ENCODE results near the gene DHRS13.

DHRS13 gene, protein sequence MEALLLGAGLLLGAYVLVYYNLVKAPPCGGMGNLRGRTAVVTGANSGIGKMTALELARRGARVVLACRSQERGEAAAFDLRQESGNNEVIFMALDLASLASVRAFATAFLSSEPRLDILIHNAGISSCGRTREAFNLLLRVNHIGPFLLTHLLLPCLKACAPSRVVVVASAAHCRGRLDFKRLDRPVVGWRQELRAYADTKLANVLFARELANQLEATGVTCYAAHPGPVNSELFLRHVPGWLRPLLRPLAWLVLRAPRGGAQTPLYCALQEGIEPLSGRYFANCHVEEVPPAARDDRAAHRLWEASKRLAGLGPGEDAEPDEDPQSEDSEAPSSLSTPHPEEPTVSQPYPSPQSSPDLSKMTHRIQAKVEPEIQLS

DNA sequence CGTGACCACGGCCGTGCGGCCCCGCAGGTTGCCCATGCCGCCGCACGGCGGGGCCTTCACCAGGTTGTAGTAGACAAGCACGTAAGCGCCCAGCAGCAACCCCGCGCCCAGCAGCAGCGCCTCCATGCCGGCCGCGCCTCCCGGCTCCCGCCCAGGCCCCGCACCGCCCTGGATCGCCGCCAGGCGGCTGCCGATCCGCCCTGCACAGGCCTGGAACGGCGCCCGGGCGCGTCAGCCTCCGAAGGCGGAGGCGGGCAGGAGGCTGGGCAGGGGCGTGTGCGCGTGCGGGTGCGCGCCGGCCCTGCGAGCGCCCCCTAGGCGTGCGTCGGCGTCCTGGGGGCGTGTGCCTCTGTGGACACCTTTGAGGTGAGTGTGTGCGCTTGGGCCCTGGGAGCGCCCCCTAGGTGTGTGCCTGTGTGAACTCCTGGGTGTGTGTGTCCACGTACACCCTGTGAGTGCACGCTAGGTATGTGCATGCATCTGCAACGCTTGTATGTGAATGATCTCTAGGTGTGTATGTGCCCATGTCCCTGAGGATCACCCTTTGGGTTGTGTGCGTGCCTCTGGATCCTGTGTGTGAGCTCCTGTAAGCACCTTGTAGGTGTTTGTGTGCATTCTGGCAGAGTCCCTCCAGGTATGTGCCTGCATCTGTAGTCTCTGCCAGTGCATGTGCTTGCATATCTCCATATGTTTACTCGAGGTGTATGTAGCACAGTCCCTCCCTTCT is at the start of gene DHRS13:
TSS of gene DHRS13 (minus strand) at position 261 of the 727 bp plus-strand sequence. CDS start at position 126, 135 bp downstream.
- in situ Hi-C loops (cut with MboI; ENCODE audit: low sequenced_read_pairs) = no loop called here

DNA sequence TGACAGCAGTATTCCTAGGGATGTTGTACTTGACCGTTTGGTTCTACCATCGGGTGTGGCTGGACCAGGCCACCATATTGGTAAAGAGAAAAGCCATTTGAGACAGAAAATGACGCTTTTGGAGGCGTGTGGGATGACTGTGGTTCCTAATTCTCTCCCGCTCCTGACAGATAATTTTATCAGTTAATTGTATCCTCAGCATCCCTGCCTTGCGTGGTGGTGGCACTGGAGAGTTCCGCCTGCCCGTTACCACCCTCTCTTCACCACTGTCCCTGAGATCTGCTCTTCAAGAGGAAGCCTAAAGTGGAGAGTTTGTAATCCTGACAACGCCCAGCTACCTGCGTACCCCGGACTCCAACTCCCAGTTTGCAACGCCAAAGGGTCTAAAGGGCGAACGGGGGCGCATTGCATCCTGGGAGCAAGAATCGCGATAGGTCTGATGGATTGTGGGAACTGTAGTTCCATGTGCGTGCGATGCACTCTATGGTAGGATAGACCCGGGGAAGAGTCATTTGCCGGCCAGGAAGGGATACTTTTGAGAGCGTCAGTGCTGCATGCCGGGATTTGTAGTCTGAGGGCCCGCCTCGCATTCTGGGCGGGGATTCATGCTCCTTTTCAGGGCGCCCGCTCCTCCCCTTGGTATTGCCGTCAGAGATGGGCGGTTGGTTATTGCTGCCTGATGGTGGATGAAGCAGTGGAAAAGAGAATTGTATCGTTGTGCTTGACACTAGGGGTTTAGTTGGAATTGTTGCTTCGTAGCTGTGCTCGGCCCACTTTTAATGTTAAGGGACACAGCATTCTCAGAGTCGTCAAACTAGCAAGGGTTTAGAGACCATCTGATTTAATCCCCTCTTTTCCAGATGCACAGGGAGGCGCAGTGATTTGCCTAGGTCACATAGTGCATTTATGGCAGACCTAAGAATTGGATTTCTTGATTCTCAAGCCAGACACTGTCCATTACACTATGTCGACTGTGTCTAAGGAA is 49.4 kb upstream of the DHRS13 start:
- in situ Hi-C loops (cut with MboI; ENCODE audit: low sequenced_read_pairs) = no loop called here

DNA sequence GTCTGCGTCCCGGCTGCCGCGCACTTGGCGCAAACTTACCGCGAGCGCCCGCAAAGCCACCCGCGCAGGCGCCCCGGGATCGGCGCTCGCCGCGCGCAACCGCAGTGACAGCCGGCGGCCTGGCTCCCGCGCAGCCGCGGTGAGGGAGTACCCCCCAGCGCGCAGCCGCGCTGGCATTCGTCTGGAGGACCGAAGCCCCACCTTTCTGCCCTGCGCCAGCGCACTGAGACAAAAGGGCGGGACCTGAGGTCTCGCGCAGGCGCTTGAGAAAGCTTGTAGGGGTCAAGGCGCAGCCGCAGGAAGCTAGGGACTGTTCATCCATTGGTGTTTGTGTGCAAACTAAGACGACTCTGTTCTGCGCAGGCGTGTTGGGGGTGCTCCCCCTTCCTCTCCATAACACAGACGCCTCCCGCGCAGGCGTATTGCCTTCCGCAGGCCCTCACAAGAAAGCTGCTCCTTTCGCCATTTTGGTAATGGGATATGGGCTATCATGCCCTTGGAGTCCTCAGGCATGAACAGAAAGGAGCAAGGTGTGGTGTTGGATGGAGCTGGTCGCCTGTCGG is 48.6 kb upstream of the DHRS13 start, which contains the start of gene PHF12:
TSS of gene PHF12 (minus strand) at position 91 of the 563 bp plus-strand sequence. CDS start 558 bp downstream, outside the sequence.
- in situ Hi-C loops (cut with MboI; ENCODE audit: low sequenced_read_pairs) = no loop called here

DNA sequence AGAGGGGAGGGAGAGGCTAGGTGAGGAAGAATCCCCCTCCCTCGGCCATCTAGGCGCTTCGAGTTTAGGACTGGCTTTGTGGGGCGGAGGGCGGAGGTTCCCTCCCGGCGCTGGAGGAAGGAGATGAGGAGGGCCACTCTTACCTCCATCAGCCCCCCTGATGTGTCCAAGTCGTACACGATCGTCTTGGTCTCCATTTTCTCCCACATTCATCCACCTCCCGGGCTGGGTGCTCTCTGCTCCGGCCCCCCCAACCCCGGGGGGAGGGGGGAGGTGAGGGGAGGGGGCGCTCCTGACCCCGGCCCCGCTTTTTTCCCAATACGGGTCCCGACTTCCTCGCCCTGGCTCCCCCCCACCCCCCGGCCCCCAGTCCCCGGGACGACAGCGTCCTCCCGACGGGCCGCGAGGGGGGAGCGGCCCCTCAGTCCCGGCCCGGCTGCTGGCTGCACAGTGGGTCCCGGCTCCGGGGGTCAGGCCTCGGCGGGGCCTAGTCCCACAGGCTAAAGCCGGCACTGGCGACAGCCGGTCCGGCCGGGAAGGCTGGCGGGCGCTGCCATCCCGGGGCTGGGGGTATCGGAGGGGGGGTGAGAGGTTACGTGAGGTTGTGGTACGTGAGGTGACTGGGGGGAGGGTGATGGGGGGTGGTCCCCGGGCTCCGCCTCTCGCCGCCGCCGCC is 48.0 kb upstream of the DHRS13 start:
- in situ Hi-C loops (cut with MboI; ENCODE audit: low sequenced_read_pairs) = no loop called here

DNA sequence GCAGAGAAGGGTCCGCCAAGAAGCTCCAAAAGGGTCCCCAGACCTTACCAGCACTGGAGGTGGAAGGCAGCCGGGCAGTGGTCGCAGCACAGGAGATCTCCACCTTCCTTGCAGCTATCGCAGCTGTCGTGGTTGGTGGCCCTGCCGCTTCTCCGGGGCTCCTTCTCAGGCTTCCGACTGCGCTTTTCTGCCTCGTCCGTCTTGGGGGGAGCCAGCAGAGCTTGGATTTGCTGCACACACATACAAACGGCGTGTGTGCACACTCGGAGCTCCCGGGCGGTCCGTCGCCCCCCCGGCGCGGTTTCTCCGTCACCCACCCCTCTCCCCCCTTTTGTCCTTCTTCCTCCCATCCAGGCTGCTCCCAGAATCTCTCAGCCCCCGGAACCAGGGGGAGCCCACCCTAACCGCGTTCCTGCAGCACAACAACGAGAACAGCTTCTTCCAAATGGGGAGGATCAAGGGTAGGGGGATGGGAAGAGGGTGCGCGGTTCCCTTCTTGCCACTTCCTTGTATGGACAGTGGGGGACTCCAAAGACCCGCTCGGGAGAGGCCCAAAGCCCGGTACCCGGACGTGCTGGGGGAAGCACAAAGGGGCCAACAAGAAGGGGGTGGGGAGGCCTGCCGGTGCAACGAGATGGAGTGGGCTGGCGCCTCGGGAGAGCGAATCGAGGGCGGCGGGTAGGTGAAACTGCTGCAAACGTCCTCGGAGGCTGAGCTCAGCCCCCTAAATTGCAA is 47.3 kb upstream of the DHRS13 start:
- in situ Hi-C loops (cut with MboI; ENCODE audit: low sequenced_read_pairs) = no loop called here

DNA sequence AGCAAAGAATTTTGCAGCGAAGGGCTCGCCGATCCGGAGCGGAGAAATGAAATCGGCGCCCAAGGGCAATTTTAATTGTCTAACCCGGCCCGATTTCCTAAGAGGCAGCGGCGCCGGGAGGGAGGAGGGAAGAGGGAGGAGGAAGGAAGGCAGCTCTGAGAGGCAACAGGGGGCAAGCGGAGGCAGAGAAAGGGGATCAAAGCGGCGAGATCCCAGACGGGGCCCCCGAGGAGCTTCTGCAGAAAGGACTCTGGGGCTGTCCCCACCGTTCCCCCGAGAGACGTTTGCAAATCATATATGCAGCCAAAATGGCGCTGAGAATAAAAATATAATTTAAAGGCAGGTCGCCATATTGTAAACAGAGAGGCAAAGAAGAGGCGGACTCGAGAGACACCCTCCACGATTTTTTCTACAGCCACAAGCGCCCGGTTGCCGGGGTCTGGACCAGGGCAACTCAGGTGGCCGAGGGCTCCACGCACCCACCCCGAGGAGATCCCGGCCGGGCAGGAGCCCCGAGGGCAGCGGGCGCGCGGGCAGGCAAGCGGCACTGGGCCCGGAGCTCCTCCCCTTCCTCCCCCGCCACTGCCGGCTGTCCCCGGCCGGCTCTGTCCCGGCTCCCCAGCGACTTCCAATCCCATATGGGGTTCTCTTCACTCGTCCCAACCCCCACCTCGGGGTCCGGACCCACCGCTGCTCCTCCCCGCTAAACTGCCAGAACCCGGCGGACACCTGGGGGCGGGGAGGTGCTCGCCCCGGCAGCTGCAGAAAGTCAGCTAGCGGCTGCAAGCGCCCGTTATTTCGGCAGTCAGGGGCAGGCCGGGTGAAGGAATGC is 46.5 kb upstream of the DHRS13 start:
- in situ Hi-C loops (cut with MboI; ENCODE audit: low sequenced_read_pairs) = no loop called here

DNA sequence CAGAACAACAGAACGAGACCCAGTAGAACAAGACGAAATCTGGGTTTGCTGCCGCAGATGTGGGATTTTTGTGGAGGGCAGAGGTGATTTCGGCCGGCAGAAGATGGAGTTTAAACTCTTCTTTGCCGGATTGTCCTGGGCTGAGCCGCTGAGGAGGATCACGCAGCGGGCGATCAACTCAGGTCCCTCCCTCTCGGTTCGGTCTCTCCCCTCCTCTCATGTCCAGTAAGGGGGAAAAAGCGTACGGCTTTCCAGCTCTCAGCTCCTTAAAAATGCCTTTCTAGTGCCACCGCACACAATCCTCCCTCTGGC is 46.0 kb upstream of the DHRS13 start:
- in situ Hi-C loops (cut with MboI; ENCODE audit: low sequenced_read_pairs) = no loop called here

DNA sequence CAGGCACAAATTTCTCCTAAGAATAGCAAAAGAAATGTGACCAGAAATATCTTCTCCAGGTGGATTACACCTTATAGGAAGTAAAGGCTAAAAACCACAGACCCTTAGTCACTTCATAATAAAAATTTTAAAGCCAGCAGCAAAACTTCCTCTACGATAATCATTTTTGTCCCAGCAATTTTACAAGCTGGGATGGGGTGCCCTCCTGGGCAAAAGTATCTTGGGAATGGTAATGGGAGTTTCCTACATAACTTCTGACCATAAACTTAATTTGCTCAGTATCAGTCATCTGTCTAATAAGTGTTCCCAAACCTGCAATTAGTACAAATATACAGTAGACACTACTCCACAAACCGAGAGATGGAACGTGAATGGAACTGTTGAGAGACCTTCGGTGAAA is 45.5 kb upstream of the DHRS13 start:
- in situ Hi-C loops (cut with MboI; ENCODE audit: low sequenced_read_pairs) = no loop called here

DNA sequence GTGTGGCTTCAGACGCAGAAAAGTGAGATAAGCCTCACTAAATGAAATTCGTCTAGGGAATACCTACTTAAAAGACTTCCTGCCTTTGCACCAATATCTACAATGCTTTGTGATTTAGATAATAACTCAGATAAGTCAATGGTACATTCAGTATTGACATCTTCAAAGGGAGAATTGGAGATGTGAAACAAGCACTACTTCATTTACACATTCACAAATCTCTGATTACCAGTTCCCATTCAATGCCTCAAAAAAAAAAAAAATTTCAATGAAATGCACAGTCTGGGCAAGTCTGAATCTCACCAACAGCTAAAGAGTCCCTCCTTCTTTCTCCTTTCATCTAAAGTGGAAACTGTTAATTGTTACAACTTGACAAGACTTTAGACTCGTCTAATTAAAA is 44.8 kb upstream of the DHRS13 start:
- in situ Hi-C loops (cut with MboI; ENCODE audit: low sequenced_read_pairs) = no loop called here

DNA sequence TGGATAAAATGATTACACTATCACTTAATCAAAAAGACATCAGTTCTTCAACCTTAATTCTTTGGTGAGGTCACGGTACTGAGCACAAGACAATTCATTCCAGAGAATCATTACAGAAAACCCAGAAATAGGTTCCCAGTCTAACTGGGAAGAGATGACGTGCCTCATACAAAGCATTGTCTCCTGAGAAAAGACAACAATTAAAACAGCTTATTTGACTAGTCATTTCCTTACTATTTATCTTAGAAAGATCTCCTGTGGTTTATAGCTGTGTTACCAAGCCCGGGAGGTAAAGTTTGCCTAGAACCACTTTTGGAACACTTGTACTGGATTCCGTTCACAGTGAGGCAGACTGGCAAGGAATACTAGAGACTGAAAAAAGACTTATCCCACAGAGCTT is 43.4 kb upstream of the DHRS13 start:
- in situ Hi-C loops (cut with MboI; ENCODE audit: low sequenced_read_pairs) = no loop called here

DNA sequence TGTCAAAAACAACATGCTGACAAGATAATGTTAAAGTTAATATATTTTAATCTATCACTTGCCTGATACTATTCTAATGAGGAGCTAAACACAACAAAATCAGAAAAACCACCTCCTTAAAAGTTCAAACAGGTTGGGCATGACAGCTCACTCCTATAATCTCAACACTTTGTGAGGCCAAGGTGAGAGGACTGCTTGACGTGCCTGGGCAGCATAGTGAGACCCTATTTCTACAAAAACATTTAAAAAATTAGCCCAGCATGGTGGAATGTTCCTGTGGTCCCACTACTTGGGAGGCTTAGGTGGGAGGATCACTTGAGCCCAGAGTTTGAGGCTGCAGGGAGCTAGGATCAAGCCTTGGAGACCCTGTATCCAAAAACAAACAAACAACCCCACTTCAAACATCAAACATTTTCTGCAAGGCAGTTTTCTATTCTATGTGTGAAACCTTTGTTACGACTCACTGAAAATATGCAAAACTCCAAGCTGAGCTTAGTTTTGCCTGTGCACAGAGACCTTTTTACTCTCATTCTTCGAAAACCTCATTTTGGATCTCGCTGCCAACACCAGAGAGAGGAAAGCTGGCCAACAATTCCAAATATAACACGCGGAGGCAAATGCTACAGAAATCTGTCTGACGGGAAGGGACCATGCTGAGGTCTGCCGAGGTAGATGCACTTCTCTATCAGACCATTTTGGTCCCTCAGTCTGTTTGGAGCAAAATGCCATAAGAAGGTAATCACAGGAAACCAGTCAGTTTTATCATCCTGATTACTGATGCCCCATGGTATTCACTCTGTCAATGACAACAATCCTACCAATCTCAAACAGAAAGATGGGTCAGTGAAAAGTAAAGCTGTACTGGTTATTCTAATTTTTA is 42.2 kb upstream of the DHRS13 start:
- in situ Hi-C loops (cut with MboI; ENCODE audit: low sequenced_read_pairs) = no loop called here

DNA sequence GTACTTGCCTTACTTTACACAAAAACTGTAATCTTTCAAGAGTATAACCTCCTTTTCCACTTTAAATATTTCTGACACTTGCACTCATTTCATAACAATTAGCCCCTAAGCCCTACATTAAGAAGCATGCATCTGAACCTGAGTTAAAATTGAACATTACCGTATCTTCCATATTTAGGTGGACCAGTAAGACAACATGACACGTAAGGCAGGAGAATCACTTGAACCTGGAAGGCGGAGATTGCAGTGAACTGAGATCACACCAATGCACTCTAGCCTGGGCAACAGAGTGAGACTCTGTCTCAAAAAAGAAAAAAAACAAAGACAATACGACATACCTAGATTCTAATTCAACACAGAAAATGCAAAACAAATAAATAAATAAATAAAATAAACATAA is 41.5 kb upstream of the DHRS13 start:
- in situ Hi-C loops (cut with MboI; ENCODE audit: low sequenced_read_pairs) = no loop called here

DNA sequence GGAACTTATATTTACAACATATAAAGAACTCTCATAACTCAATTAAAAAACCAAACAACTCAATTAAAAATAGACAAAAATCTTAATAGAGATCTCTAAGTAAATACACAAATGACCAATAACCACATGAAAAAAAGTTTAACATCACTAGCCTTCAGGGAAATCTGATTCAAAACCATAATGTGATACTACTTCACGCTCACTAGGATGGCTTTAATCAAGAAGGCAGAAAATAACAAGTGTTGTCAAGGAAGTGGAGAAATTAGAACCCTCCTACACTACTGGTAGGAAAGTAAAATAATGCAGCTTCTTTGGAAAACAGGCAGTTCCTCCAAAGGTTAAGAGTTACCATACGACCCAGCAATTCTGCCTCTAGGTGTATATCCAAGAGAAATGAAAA is 40.0 kb upstream of the DHRS13 start:
- in situ Hi-C loops (cut with MboI; ENCODE audit: low sequenced_read_pairs) = no loop called here

DNA sequence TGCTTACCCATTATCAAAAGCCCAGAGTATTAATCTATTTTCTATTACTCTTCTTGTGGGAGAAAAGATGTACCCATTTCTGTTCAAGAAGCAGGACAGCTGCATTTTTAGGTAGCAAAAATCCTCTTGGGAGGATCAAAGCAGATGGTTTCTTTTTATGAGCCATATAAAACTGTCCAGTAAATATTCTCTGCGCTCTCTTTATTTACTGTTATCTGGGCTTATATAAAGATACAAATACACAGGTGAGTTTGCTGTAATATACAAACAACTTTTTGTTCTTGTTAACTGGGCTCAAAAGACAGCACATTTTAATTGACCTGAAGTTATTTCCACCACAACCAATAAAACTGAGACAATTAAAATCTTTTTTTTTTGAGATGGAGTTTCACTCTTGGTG is 38.4 kb upstream of the DHRS13 start:
- in situ Hi-C loops (cut with MboI; ENCODE audit: low sequenced_read_pairs) = no loop called here

DNA sequence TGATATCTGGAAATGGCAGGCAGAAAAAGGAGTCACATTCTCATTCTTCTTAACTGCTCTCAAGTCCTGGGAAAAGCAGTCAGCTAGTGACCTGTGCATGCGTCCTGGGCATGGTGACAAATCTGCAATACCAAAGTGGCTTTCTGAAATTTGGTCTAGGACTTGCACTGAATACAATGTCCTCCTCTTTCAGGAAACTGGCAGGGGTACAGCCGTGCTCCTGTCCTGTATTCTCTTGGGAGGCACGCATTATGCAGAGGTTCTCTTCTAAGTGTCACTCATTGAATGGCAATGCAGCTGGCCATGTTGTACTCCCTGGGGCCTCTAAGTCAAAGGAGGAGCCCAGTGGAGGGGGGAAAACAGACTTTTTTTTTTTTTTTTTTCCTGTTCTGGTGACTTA is 37.8 kb upstream of the DHRS13 start:
- in situ Hi-C loops (cut with MboI; ENCODE audit: low sequenced_read_pairs) = no loop called here

DNA sequence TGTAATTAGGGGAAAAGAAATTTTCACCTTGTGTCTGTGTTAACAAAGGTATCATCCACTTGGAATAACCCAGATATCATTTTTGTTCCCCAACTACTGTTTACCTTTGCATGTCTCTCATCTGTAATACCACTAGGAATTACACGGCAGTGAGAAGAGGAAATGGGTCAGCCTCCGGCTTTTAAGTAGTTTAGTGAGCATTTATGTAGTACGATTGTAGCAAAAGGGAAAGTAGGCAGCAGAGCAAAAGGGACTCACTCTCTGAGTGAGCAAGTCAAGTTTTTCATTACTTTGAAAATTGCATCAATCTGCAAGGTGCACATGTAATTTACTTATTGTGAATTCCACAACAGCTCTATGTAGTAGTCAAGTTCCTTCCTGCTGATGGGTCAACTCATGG is 37.3 kb upstream of the DHRS13 start:
- in situ Hi-C loops (cut with MboI; ENCODE audit: low sequenced_read_pairs) = no loop called here

DNA sequence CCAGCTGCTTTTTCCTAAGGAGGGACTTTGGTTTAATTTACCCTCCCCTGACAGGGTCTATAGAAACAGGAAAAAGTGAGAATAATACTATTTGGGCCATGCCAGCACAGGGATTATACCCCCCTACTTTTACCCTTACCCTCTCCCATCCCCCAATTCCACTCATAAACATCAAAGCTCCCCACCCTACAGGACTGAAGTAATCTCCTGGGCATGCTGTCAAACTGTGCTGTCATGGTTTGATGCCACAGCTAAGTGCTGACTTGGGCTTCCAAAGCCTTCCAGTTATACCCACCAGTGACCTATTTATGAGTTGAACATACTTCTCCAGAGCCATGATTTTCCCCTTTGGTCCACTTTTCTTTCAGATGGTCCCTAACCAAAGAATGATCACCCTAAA is 35.7 kb upstream of the DHRS13 start:
- in situ Hi-C loops (cut with MboI; ENCODE audit: low sequenced_read_pairs) = no loop called here

Data from HL-60/S4 treated with phorbol 12-myristate 13-acetate at 8.2 ng/mL for 4 days and 3 days (cell line).